Activated naive CD4-positive, alpha-beta T cell treated with anti-CD3 and anti-CD28 coated beads, Interleukin-2, amount 50 U/mL, for 72 hours (primary cell): ENCODE results near the gene RFPL1. TPM values are rescaled to one million over a fixed set of nuclear protein-coding genes. Genes with fewer than 3 reads are reported as not detected.
A peak's percentile ranks its signal among the peaks of the same experiment; 100 is the strongest.
"Not testable (repeated sequence)": the region's sequence is repeated elsewhere in the genome, so short reads cannot be mapped to it uniquely, and the experiment has no call there.

ENCODE experiments used
- ATAC-seq, 2 donors: fragments of 150-1000 bp; cut with Tn5 transposase; 2 replicates each; pipeline ENCODE4 v1.10.0; 2021; ENCODE audit warnings: mild to moderate bottlenecking in 2 of 2, moderate library complexity in 2 of 2
- DNase-seq, 2 donors: peaks; one replicate each; pipeline ENCODE4 v3.0.0; 2021 to 2022; ENCODE audit warnings: low spot score in 2 of 2
- H3K27ac Mint-ChIP-seq, 2 donors: one replicate each; pipeline ENCODE4 v1.8.0; 2022; ENCODE audit warnings: mild to moderate bottlenecking in 2 of 2, mixed read lengths in 2 of 2
- H3K36me3 Mint-ChIP-seq, 2 donors: one replicate each; pipeline ENCODE4 v1.8.0; 2022; ENCODE audit warnings: mixed read lengths in 2 of 2
- H3K9me3 Mint-ChIP-seq, 2 donors: one replicate each; pipeline ENCODE4 v1.8.0; 2022; ENCODE audit warnings: mixed read lengths in 2 of 2
- total RNA-seq, 2 donors: library from RNA; stranded (reverse); gene quantifications; one replicate each; pipeline ENCODE4 v1.2.3, GENCODE V29; 2022

RFPL1 gene
- total RNA-seq, 2 donors from 2014 or later = not detected

DNA sequence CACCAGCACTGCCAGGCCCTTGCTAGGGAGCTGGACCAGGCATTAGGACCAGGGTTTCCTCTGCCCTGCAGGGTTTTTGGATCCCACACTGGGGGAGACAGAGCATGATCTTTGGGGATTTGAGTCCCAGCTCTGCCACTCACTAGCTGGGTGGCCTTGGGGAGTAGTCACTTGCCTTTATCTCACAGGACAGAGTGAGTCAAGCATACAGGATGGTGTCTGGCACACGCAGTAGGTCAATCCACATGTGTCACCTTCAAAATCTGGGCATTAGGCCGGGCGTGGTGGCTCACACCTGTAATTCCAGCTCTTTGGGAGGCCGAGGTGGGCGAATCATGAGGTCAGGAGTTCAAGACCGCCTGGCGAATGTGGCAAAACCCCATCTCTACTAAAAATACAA is 44.3 kb downstream of the RFPL1 start:
- peaks cover 0 to 5% of the 10 kb centered on the region in 2 donors for H3K9me3 Mint-ChIP-seq
- DNase-seq (no peak), ATAC-seq (no peak)
- H3K27ac Mint-ChIP-seq = no peak overlapping the region
- H3K36me3 Mint-ChIP-seq = peaks cover 12 to 14% of the 10 kb centered on the region in 2 donors

- no peak for DNase-seq
- ATAC-seq = no peak
- Mint-ChIP-seq H3K9me3 (peaks cover 0 to 5% of the 10 kb centered on the region in 2 donors), H3K27ac (no peak overlapping the region), H3K36me3 (peaks cover 12 to 14% of the 10 kb centered on the region in 2 donors)
These were observed 44.9 kb downstream of the RFPL1 start for GRCh38 chr22:29483254-29483653.

DNA sequence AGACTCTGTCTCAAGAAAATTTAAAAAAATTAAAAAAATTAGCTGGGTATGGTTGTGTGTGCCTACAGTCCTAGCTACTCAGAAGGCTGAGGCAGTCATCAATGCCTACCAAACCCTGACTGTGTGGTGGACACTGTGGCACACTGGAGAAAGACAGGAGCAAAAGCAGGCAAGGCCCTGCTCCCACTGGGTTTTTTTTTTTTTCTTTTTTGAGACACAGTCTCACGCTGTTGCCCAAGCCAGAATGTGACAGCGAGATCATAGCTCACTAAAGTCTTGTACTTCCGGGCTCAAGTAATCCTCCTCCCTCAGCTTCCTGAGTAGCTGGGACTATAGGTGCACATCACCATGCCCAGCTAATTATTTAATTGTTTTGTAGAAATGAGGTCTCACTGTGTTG is 46.3 kb downstream of the RFPL1 start:
- peaks cover 0 to 5% of the 10 kb centered on the region in 2 donors for H3K9me3 Mint-ChIP-seq
- DNase-seq = no peak
- peaks cover 8 to 10% of the 10 kb centered on the region in 2 donors for H3K36me3 Mint-ChIP-seq
- H3K27ac Mint-ChIP-seq = no peak overlapping the region
- ATAC-seq = no peak

- no peak for ATAC-seq
- Mint-ChIP-seq H3K9me3 (peaks cover 0 to 5% of the 10 kb centered on the region in 2 donors), H3K27ac (no peak overlapping the region), H3K36me3 (peaks cover 7 to 8% of the 10 kb centered on the region in 2 donors)
- no peak for DNase-seq
These were observed 47.1 kb downstream of the RFPL1 start for GRCh38 chr22:29485448-29485847.

GRCh38 chr22:29487426-29487986 is 49.1 kb downstream of the RFPL1 start:
- no peak for DNase-seq
- Mint-ChIP-seq H3K9me3 (no peaks in the 10 kb centered on the region), H3K27ac (peak overlapping the region in 1 of 2 donors; percentile 51), H3K36me3 (no peaks in the 10 kb centered on the region)
- no peak for ATAC-seq

- H3K36me3 Mint-ChIP-seq, H3K9me3 Mint-ChIP-seq, ATAC-seq, DNase-seq: not testable (repeated sequence)
- peak overlapping the region in 1 of 2 donors; percentile 8 for H3K27ac Mint-ChIP-seq
These were observed 50.9 kb downstream of the RFPL1 start for GRCh38 chr22:29489127-29489780.

- DNase-seq (no peak), ATAC-seq (no peak)
- Mint-ChIP-seq H3K36me3 (peaks cover 8 to 15% of the 10 kb centered on the region in 2 donors), H3K27ac (no peak overlapping the region), H3K9me3 (peaks cover 7 to 9% of the 10 kb centered on the region in 2 donors)
These were observed 52.6 kb downstream of the RFPL1 start for GRCh38 chr22:29491012-29491411.

Other genes with a start within 250 kb of the RFPL1 start
- gene EMID1, start 232.7 kb upstream of the RFPL1 start, total RNA-seq = under 1 TPM in 1 of 2 donors, not detected in 1; 0.41 TPM
- 10 to 100 TPM; 19.6 to 29.5 TPM for gene RHBDD3, start 170.6 kb upstream of the RFPL1 start, total RNA-seq
- gene EWSR1, start 170.3 kb upstream of the RFPL1 start, total RNA-seq = 100 to 1,000 TPM; 257 to 320 TPM
- gene GAS2L1, start 131.9 kb upstream of the RFPL1 start, total RNA-seq = 1 to 10 TPM in 1 of 2 donors, under 1 TPM in 1; 0.36 to 1.5 TPM
- gene RASL10A, start 122.9 kb upstream of the RFPL1 start, total RNA-seq = under 1 TPM; 0.20 to 0.78 TPM
- gene AP1B1, start 50.0 kb upstream of the RFPL1 start, total RNA-seq = 10 to 100 TPM; 48.9 to 60.4 TPM
- gene NEFH, start 41.6 kb downstream of the RFPL1 start, total RNA-seq = 1 to 10 TPM in 1 of 2 donors, under 1 TPM in 1; 0.18 to 2.1 TPM
- gene THOC5, start 115.2 kb downstream of the RFPL1 start, total RNA-seq = 10 to 100 TPM; 50.8 to 82.9 TPM
- gene NIPSNAP1, start 142.5 kb downstream of the RFPL1 start, total RNA-seq = 10 to 100 TPM; 64.3 to 74.7 TPM
- gene NF2, start 165.1 kb downstream of the RFPL1 start, total RNA-seq = 10 to 100 TPM; 30.6 to 45.0 TPM